Measurements from ENCODE around the gene GABRR3. TPM values are rescaled to one million over a fixed set of nuclear protein-coding genes. Genes with fewer than 3 reads are reported as not detected.

Gene GABRR3
- total and polyA plus RNA-seq, 2 experiments from 2014 or later, result not detected

DNA sequence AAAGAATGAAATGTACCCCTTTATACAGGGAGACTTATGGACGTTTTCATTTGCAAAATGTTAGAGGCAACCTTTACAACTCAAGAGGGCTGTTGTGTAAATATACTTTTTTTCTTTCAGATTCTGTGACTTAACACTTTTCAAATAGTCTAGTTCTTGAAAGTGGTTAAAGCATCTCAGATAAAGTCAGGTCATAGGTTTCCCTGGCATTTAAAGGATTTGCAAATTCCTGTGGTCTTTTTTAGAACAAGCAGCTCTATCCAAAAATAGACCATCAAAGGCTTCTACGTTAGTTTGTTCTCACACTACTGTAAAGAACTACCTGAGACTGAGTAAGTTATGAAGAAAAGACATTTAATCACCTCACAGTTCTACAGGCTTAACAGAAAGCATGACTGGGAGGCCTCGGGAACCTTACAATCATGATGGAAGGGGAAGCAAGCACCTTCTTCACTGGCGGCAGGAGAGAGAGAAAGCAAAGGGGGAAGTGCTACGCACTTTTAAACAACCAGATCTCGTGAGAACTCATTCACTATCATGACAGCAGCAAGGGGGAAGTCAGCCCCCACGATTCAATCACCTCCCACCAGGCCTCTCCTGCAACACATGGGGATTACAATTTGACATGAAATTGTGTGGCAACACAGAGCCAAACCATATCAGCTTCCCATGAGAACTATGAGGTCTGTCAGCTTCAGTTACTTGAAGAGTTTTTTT is 23.3 kb upstream of the GABRR3 start:
- no peaks in the 10 kb centered on the region for H3K4me1 ChIP-seq (ENCODE audit: insufficient read depth)
- H3K79me2 ChIP-seq, result no peaks in the 10 kb centered on the region
- no peaks in the 10 kb centered on the region for H3K9me3 ChIP-seq (ENCODE audit: low read depth)
- no peak for DNase-seq (ENCODE audit: low spot score)
- 31% methylated on average over 7 of the region's 7 CpGs for WGBS (ENCODE audit: low lambda C conversion rate, missing lambda C conversion rate)
- no peak overlapping the region for H3K4me2 ChIP-seq
- H3K4me3 ChIP-seq, result no peak overlapping the region
- H3K36me3 ChIP-seq (replicated peaks; ENCODE audit: insufficient read depth, low read depth), result no peaks in the 10 kb centered on the region
- H4K20me1 ChIP-seq (ENCODE audit: insufficient read depth, poor library complexity, severe bottlenecking), result no peaks in the 10 kb centered on the region
- no peaks in the 10 kb centered on the region for H3K9me2 ChIP-seq (replicated peaks; ENCODE audit: insufficient read depth)
- no peak overlapping the region for H3K27ac ChIP-seq
- no peak for TF ChIP-seq EZH2 (IDR thresholded peaks at IDR 0.05; ENCODE audit: borderline replicate concordance)
- TF ChIP-seq CTCF (IDR thresholded peaks at IDR 0.05; ENCODE audit: poor library complexity), result no peak
- TF ChIP-seq EZH2phosphoT487 (IDR thresholded peaks at IDR 0.05; ENCODE audit: low read depth, severe bottlenecking, unreplicated experiment), result no peak
- H2AFZ ChIP-seq, result peak overlapping the region; percentile 40
- no peaks in the 10 kb centered on the region for H3K27me3 ChIP-seq

DNA sequence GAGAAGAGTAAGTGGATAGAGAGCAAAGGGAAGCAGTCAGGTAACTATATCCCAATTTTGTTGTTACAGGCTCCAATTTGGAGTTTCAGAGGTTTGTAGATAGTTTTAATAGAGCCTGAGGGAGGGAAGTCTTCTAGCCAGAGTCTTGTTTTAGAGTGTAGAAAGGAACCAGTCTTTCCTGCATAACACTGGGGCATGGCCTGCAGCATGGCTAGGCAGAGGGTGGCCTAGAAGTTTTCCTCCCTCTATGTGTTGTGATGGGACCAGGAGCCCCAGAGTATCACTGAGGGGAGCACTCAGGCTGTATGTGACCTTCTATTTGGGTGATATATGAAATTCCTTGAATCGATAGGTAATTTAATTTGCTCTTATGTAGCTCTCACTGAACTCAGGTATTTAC is 22.5 kb upstream of the GABRR3 start:
- TF ChIP-seq CTCF (IDR thresholded peaks at IDR 0.05; ENCODE audit: poor library complexity) (no peak), EZH2 (IDR thresholded peaks at IDR 0.05; ENCODE audit: borderline replicate concordance) (no peak), EZH2phosphoT487 (IDR thresholded peaks at IDR 0.05; ENCODE audit: low read depth, severe bottlenecking, unreplicated experiment) (no peak)
- Histone ChIP-seq H3K9me3 (ENCODE audit: low read depth) (no peaks in the 10 kb centered on the region), H3K36me3 (replicated peaks; ENCODE audit: insufficient read depth, low read depth) (no peaks in the 10 kb centered on the region), H3K4me2 (no peak overlapping the region), H3K9me2 (replicated peaks; ENCODE audit: insufficient read depth) (no peaks in the 10 kb centered on the region), H2AFZ (no peak overlapping the region), H4K20me1 (ENCODE audit: insufficient read depth, poor library complexity, severe bottlenecking) (no peaks in the 10 kb centered on the region), H3K4me3 (no peak overlapping the region), H3K27me3 (no peaks in the 10 kb centered on the region), H3K79me2 (no peaks in the 10 kb centered on the region), H3K27ac (no peak overlapping the region), H3K4me1 (ENCODE audit: insufficient read depth) (no peaks in the 10 kb centered on the region)
- 78% methylated on average over 1 of the region's 1 CpG for WGBS (ENCODE audit: low lambda C conversion rate, missing lambda C conversion rate)
- DNase-seq (ENCODE audit: low spot score), result no peak

DNA sequence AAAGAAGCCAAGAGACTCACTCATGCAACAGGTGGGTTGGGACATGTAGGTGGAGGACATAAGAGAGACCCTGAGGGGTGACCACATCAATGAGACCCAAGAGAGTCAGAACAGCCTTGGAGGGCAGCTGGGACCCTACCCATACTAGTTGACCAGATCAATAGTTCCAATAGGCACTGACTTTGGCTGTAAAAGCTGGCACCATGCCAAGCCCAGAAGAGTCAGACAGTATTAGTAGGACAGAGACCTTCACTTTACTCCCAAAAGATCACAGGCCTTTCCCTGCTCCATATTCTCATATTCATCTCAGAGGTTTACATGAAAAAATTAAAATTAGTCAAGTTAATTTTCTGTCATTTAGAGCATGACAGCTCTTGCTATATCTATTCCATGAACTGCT is 20.9 kb upstream of the GABRR3 start:
- TF ChIP-seq EZH2 (IDR thresholded peaks at IDR 0.05; ENCODE audit: borderline replicate concordance), result no peak
- no peak for TF ChIP-seq EZH2phosphoT487 (IDR thresholded peaks at IDR 0.05; ENCODE audit: low read depth, severe bottlenecking, unreplicated experiment)
- no peak for TF ChIP-seq CTCF (IDR thresholded peaks at IDR 0.05; ENCODE audit: poor library complexity)
- Histone ChIP-seq H3K27ac (no peak overlapping the region), H3K4me1 (ENCODE audit: insufficient read depth) (no peaks in the 10 kb centered on the region), H4K20me1 (ENCODE audit: insufficient read depth, poor library complexity, severe bottlenecking) (no peaks in the 10 kb centered on the region), H3K4me3 (no peak overlapping the region), H3K4me2 (no peak overlapping the region), H3K27me3 (no peaks in the 10 kb centered on the region), H2AFZ (no peak overlapping the region), H3K36me3 (replicated peaks; ENCODE audit: insufficient read depth, low read depth) (no peaks in the 10 kb centered on the region), H3K9me3 (ENCODE audit: low read depth) (no peaks in the 10 kb centered on the region), H3K79me2 (no peaks in the 10 kb centered on the region), H3K9me2 (replicated peaks; ENCODE audit: insufficient read depth) (no peaks in the 10 kb centered on the region)
- DNase-seq (ENCODE audit: low spot score), result no peak
